GM12892 (cell line): Measurements from ENCODE around the gene PFN1.

Experiments
- DNase-seq: peaks from one replicate; pipeline ENCODE4 v3.0.0; 2011; ENCODE audit not compliant: insufficient read length
- FAIRE-seq: peaks from 2 replicates; lab custom pipeline; 2011; peaks lifted over from hg19 to GRCh38; lab: Jason Lieb, UNC
- POLR2A ChIP-seq: IDR thresholded peaks from 2 replicates; pipeline ENCODE4 v1.6.1; 2011; ENCODE audit warnings: low read depth, low read length, control low read depth
- POLR2AphosphoS5 ChIP-seq: IDR thresholded peaks from 2 replicates; pipeline ENCODE4 v1.6.1; 2011; ENCODE audit warnings: low read depth, low read length, control low read depth
- TAF1 ChIP-seq: IDR thresholded peaks from 2 replicates; pipeline ENCODE4 v1.6.1; 2011; ENCODE audit warnings: low read depth, mild to moderate bottlenecking, control low read depth, low read length, borderline replicate concordance

The PFN1 gene

DNA sequence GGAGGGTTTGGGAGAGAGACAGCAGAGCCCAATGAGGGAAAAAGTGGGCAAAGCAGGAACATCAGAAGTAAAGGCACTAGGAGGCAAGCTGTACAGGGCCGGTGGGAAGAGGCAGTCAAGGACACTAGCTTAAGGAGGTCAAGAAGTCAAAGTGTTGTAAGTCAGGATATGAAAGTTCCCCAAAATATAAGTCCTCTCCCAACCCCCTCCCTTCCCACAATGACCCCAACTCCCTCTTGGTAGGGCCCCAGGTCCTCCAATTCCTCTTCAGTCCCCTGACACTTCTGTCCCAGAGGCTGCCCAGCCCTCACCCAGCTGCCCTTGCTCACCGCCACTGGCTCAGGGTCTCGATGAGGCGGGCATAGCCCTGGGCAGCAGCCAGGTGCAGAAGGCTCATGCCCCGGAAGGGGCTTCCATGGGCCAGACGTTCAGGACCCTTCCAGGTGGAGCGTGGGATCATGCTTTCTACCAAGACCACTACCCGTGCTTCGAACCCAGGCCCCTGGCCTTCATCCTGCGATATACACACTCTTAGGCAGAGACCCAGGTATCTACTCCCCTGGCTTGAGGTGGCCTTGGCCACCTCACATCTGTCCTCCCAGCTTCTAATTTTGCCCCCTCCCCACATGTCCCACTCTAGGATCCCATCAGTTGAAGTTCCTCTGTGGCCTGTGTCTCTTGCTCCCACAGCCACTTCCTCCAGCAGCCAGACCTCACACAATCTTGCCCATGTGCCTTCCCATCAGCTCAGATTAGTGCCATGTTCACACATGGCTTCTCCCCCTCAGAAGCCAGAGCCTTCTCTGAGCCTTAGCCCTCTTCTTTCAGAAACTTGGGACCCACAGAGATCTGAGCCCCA, 25.2 kb upstream of the PFN1 start:
- no peak for DNase-seq
- no peak for TF ChIP-seq TAF1
- TF ChIP-seq POLR2A, result no peak
- TF ChIP-seq POLR2AphosphoS5, result no peak

GRCh38 chr17:4972752-4973151, 24.4 kb upstream of the PFN1 start:
- TF ChIP-seq POLR2AphosphoS5 (no peak), TAF1 (no peak), POLR2A (no peak)
- no peak for DNase-seq
- no peak for FAIRE-seq

More for the DNA sequence above, 25.2 kb upstream of the PFN1 start:
- FAIRE-seq, result no peak

DNA sequence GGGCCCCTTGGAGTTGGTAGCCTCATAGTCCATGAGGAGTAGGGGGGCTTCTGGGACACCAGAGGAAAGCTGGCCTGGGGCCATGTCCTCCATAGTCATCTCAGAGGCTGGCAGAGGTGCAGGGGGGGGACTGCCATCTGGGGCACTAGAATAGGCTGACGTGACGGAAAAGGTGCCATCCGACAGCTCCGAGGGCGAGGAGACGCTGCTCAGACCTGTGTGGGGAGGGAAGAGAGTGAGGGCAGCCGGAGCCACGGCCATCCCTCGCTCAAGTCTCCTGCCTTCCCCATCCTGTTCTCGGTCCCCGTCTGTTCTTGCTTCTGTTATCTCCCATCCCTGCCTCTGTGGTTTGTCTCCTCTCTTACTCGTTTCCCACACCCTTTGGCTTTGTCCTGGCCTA, 24.0 kb upstream of the PFN1 start:
- DNase-seq (no peak), FAIRE-seq (no peak)
- TF ChIP-seq POLR2A, result no peak

GRCh38 chr17:4971826-4972225, 23.5 kb upstream of the PFN1 start:
- no peak for FAIRE-seq
- DNase-seq, result no peak

DNA sequence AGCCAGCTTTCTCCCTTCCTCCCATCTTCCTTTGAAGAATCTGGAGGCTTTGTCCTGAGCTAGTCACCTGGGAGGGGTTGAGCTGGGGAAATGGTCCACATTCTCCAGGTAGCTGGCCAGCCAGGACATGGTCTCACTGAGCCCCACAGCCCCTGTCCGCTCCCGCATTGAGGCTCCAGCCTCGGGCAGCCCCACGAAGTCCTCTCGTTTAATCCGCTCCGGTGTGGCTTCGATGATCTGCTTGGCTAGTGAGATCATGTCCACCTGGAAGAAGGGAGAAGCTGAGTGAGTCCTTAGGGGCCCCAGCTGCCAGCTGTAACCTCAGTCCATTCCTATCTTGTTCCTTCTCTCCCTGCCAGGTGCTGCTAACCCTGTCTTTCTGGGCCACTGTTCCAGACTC, 21.9 kb upstream of the PFN1 start:
- TF ChIP-seq TAF1 (no peak), POLR2AphosphoS5 (no peak), POLR2A (no peak)
- FAIRE-seq (no peak), DNase-seq (no peak)

More at GRCh38 chr17:4971826-4972225, 23.5 kb upstream of the PFN1 start:
- TF ChIP-seq POLR2AphosphoS5, result no peak
- no peak for TF ChIP-seq TAF1
- no peak for TF ChIP-seq POLR2A

DNA sequence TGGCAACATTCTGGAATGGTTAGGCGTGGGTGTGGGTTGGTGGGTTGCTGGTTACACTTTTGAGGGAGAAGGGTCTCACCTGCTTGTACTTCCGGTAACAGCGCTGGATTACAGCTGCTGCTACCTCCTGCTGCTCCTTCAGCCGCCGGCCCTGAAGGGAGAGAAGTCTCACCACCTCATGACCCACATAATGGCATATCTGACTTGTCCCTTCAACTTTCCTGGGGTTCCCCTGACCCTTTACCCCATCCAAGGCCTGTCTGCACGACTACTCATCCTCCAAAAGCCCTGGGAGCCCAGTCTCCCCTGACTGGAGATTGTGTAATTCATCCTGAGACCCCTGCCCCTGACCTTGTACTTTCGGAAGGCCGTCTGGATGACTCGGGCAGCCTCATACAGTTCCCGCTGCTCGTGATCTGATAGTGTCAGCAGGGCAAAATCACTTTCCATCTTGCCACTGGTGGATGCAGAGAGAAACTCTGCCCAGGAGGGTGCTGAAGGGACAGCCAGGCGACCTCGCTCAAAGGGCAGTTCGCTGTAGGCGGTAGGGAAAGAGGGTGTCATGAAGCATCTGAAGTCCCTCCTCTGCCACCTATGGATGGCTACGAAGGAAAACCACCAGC, 21.3 kb upstream of the PFN1 start:
- FAIRE-seq (no peak), DNase-seq (no peak)
- TF ChIP-seq TAF1 (no peak), POLR2AphosphoS5 (no peak), POLR2A (no peak)

DNA sequence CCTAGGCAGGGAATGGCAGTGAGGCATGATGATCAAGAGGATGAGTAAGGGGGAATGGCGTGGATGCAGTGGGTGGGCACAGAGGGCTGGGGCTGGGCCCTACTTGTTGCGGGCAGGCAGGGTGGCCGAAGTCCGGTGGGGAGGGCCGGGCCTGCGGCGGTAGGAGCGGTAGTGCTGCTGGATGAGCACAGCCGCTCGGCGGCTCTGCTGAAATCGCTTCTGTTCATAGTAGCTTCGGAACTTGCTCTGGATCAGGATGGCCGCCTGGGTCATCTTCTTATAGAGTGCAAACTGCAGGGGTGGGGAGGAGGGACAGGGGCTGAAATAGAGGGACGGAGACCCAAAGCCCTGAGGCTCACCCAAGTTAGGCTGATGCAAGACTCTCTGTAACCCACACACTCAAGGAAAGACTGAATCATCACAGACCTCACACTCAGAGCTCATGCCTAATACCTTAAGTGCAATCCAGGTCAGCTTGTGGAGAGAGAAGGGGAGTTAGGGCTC, 20.8 kb upstream of the PFN1 start:
- DNase-seq (no peak), FAIRE-seq (no peak)
- TF ChIP-seq POLR2AphosphoS5 (no peak), TAF1 (no peak), POLR2A (no peak)

DNA sequence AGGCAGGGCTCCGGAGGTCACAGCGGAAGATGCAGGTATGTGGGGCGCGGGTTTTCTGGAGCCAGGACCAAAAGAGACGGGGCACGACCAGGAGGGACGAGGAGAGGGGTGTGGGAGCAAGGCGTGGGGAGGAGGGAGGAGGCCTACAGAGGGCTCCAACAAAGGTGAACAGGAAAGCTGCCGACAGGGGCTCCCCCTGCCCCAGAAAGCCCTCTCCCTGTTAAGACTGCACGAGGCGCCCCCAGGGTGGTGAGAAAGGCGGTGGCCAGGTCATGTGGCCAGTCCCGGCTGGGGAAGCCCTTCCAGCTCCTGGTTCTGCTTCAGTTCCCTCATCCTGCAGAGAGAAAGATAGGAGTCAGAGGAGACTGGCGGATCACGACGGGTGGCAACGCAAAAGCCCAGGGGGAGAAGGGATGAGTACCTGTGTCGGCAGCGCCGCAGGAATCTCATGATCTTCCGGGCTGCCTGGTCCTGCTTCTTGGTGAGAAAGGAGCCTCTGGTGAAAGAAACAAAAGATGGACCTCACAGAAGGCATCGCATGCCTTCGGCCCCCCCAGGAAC, 20.2 kb upstream of the PFN1 start:
- FAIRE-seq (no peak), DNase-seq (no peak)
- no peak for TF ChIP-seq POLR2A
- no peak for TF ChIP-seq POLR2AphosphoS5
- TF ChIP-seq TAF1, result no peak

- FAIRE-seq (peak; percentile 99), DNase-seq (peak; percentile 97)
- TF ChIP-seq TAF1 (peak; percentile 92), POLR2A (peak; percentile 82), POLR2AphosphoS5 (no peak)
Measured at GRCh38 chr17:4967539-4968485, 19.5 kb upstream of the PFN1 start, which contains the start of gene SPAG7. Gene SPAG7 (minus strand): TSS chr17:4967817. CDS start chr17:4967804, 13 bp downstream.

- peak; percentile 97 for DNase-seq
- no peak for FAIRE-seq
- TF ChIP-seq POLR2A (no peak), POLR2AphosphoS5 (no peak; the same call in 1 of the 2 replicates), TAF1 (no peak)
Measured at GRCh38 chr17:4966844-4967538, 18.7 kb upstream of the PFN1 start.
